Measurements from ENCODE around the gene HDAC9.

GRCh38 chr7:18468795-18469194, 26.8 kb upstream of the HDAC9 start:
- TF ChIP-seq, protein P1, sequence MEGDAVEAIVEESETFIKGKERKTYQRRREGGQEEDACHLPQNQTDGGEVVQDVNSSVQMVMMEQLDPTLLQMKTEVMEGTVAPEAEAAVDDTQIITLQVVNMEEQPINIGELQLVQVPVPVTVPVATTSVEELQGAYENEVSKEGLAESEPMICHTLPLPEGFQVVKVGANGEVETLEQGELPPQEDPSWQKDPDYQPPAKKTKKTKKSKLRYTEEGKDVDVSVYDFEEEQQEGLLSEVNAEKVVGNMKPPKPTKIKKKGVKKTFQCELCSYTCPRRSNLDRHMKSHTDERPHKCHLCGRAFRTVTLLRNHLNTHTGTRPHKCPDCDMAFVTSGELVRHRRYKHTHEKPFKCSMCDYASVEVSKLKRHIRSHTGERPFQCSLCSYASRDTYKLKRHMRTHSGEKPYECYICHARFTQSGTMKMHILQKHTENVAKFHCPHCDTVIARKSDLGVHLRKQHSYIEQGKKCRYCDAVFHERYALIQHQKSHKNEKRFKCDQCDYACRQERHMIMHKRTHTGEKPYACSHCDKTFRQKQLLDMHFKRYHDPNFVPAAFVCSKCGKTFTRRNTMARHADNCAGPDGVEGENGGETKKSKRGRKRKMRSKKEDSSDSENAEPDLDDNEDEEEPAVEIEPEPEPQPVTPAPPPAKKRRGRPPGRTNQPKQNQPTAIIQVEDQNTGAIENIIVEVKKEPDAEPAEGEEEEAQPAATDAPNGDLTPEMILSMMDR (IDR thresholded peaks at IDR 0.05): no peak
- TF ChIP-seq POLR2A (IDR thresholded peaks at IDR 0.05): no peak
